ENCODE measurements around the gene ATG10. TPM values are rescaled to one million over a fixed set of nuclear protein-coding genes. Genes with fewer than 3 reads are reported as not detected.

ATG10 gene
- total and polyA plus RNA-seq, 2 of the 8 experiments (the other 6 are each of a cell fraction or from before 2014, with no cell fraction given): 3.7 to 8.8 TPM

DNA sequence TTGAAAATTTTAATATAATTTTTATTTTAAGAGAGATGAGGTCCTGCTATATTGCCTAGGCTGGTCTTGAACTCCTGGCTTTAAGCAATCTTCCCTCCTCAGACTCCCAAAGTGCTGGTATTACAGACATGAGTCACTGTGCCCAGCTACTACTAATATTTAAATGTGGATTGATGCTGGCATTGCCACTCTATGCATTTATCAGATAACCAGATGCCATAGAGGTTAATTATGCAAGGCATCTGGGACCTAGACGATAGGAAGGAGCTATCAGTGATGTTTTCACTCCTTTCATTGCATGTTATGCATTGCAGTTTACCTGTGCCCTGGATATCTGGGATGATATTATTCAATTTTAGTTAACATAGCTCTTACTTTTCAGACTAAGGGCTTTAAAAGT is 179.4 kb downstream of the ATG10 start:
- FAIRE-seq: no peak
- POLR2A ChIA-PET (ENCODE audit: partially characterized antibody): no interaction called here
- H4K8ac ChIP-seq (ENCODE audit: extremely low read depth, insufficient read depth, low read length): no peak overlapping the region
- no peak for TF ChIP-seq NANOG (IDR thresholded peaks at IDR 0.05; ENCODE audit: insufficient read depth, low read depth, low read length, poor library complexity, severe bottlenecking)

More for the DNA sequence above, 179.4 kb downstream of the ATG10 start:
- Histone ChIP-seq H4K5ac (ENCODE audit: insufficient read length, low read depth, low read length) (no peak overlapping the region), H3K23me2 (ENCODE audit: low read depth, low read length) (no peaks in the 10 kb centered on the region), H3K18ac (ENCODE audit: extremely low read depth, low read length) (no peak overlapping the region), H2BK120ac (replicated peaks; ENCODE audit: low read depth, low read length) (no peak overlapping the region), H3K79me2 (ENCODE audit: control insufficient read depth in 1 of 2, insufficient read depth in 2 of 2, low read length in 2 of 2) (no peaks in the 10 kb centered on the region), H4K91ac (replicated peaks; ENCODE audit: insufficient read length, low read length) (no peak overlapping the region), H4K20me1 (replicated peaks in 1 of 2; ENCODE audit: control insufficient read depth in 1 of 2, insufficient read depth in 2 of 2, low read length in 2 of 2) (no peaks in the 10 kb centered on the region), H3K27me3 (replicated peaks in 1 of 4; ENCODE audit: control insufficient read depth in 3 of 4, extremely low read depth in 1 of 4, insufficient read depth in 3 of 4, low read length in 3 of 4) (no peaks in the 10 kb centered on the region), H3K4me3 (ENCODE audit: extremely low read depth in 1 of 4, insufficient read depth in 2 of 4, low read depth in 3 of 4, low read length in 4 of 4) (no peak overlapping the region), H2BK15ac (ENCODE audit: low read length) (no peak overlapping the region), H2BK12ac (ENCODE audit: low read depth, low read length) (no peak overlapping the region), H2AK5ac (ENCODE audit: low read depth, low read length) (no peak overlapping the region), H3K9me3 (ENCODE audit: insufficient read depth in 2 of 2, low read depth in 1 of 2, low read length in 1 of 2) (no peaks in the 10 kb centered on the region), H3K27ac (ENCODE audit: low read depth, low read length) (no peak overlapping the region), H3K4me2 (ENCODE audit: insufficient read depth in 1 of 2, low read depth in 2 of 2, low read length in 2 of 2) (no peak overlapping the region), H3K14ac (ENCODE audit: insufficient read length) (no peak overlapping the region), H2BK20ac (ENCODE audit: low read length) (no peak overlapping the region), H3K79me1 (ENCODE audit: low read depth, low read length) (no peaks in the 10 kb centered on the region), H3K9ac (replicated peaks in 1 of 4; ENCODE audit: extremely low read depth in 1 of 4, low read depth in 3 of 4, low read length in 3 of 4) (no peak overlapping the region), H2BK5ac (ENCODE audit: low read depth, low read length) (no peak overlapping the region), H3K4me1 (replicated peaks in 1 of 4; ENCODE audit: control insufficient read depth in 3 of 4, insufficient read depth in 4 of 4, low read length in 3 of 4) (peaks cover 0 to 2% (median 0%) of the 10 kb centered on the region in 4 experiments; a peak in 1 of 7 replicates), H3K56ac (replicated peaks; ENCODE audit: insufficient read length, low read depth, low read length) (no peak overlapping the region), H2AFZ (ENCODE audit: low read length) (no peak overlapping the region), H3K23ac (ENCODE audit: insufficient read length) (no peak overlapping the region), H3K4ac (replicated peaks; ENCODE audit: insufficient read length, low read depth, low read length) (no peak overlapping the region), H3K36me3 (ENCODE audit: control insufficient read depth in 2 of 4, insufficient read depth in 4 of 4, low read length in 3 of 4) (no peaks in the 10 kb centered on the region)
- no peak for DNase-seq (ENCODE audit: low read depth in 1 of 2, low spot score in 2 of 2)
- 83% methylated on average over 1 of the region's 1 CpG; no CpG with 5 or more reads in 1 of the 2 experiments for WGBS, 2 experiments (ENCODE audit: extremely low coverage in 1 of 2, insufficient coverage in 1 of 2, insufficient read length in 1 of 2, insufficient replicate concordance in 2 of 2, low coverage in 1 of 2, low lambda C conversion rate in 2 of 2, missing lambda C conversion rate in 1 of 2)
- CTCF ChIA-PET (ENCODE audit: partially characterized antibody): interaction anchor here (0.7 to 0.9 kb wide), 2 partner anchors 294 to 587 kb away, joined by 3 read pairs; no protein-coding TSS in a partner anchor

All from H1 (cell line).